Thoracic aorta (tissue), 2 donors: Measurements from ENCODE around the gene SPACA5. TPM values are rescaled to one million over a fixed set of nuclear protein-coding genes. Genes with fewer than 3 reads are reported as not detected.
"Not testable (repeated sequence)": the region's sequence is repeated elsewhere in the genome, so short reads cannot be mapped to it uniquely, and the experiment has no call there.

Experiments used
- ATAC-seq: fragments of 150-250 bp; one replicate; pipeline ENCODE4 v1.8.0; 2017; ENCODE audit warnings: low read depth; ENCODE audit not compliant: insufficient number of reproducible peaks, low FRiP score
- DNase-seq: peaks from one replicate; pipeline ENCODE4 v3.0.0-alpha.2; 2020; ENCODE audit warnings: low spot score
- H3K27ac ChIP-seq, 2 donors: fragments of 200-600 bp; sonication (generic); 1 replicate in 1 of 2; 2 replicates in 1 of 2; pipeline ENCODE4 v1.5.1; 2016; ENCODE audit warnings: mild to moderate bottlenecking in 2 of 2, moderate library complexity in 2 of 2
- H3K27me3 ChIP-seq: fragments of 200-600 bp; sonication (generic); replicated peaks from 2 replicates; pipeline ENCODE4 v1.6.0; 2016; ENCODE audit warnings: mild to moderate bottlenecking; ENCODE audit not compliant: insufficient read depth
- H3K36me3 ChIP-seq: fragments of 200-600 bp; sonication (generic); one replicate; pipeline ENCODE4 v1.5.1; 2016
- H3K4me1 ChIP-seq, 2 donors: fragments of 200-600 bp; sonication (generic); 1 replicate in 1 of 2; 2 replicates in 1 of 2; pipeline versions ENCODE4 v1.5.1 to v1.6.0; 2016; ENCODE audit warnings: low read depth in 2 of 2, mild to moderate bottlenecking in 1 of 2; ENCODE audit not compliant: control insufficient read depth in 1 of 2
- H3K4me3 ChIP-seq: fragments of 200-600 bp; sonication (generic); 2 replicates; pipeline ENCODE4 v1.5.1; 2016; ENCODE audit warnings: mild to moderate bottlenecking
- H3K9me3 ChIP-seq: fragments of 200-600 bp; sonication (generic); 2 replicates; pipeline ENCODE4 v1.5.1; 2016
- total RNA-seq, 2 donors: library from RNA; depleted of rRNA; stranded (reverse); fragments of >200 nt; gene quantifications; one replicate each; pipeline versions ENCODE4 v1.1.0 to v1.2.3, GENCODE V29; 2016
- TF ChIP-seq, protein P1 (sequence below): fragments of 200-600 bp; sonication (generic); IDR thresholded peaks from one replicate; pipeline ENCODE4 v1.5.1; 2019; ENCODE audit warnings: antibody characterized with exemption

SPACA5 gene
- not detected for total RNA-seq

DNA sequence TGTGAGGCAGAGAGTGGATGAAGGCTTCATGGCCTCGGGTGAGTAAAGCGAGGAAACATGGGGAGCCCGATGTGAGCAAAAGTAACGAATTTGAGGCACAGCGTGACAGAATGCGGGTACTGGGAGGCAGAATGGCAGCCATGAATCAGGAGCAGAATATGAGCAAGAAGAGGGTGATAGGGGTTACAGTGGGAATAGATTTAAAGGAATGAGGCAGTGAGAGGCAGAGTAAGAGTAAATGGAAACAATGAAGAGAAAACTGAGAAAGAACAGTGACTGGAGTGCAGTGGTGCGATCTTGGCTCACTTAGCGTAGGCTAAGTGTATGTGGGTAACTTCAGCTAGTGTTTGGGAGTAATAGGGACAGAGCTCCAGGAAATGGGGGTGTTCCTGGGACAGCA, at the start of gene SPACA5:
SPACA5 (plus strand) TSS at position 301 of the 400 bp plus-strand sequence. CDS start 815 bp downstream, outside the sequence.
- not testable (repeated sequence) for ATAC-seq, H3K4me1 ChIP-seq, H3K27ac ChIP-seq, H3K27me3 ChIP-seq, H3K4me3 ChIP-seq, H3K9me3 ChIP-seq, H3K36me3 ChIP-seq, DNase-seq

DNA sequence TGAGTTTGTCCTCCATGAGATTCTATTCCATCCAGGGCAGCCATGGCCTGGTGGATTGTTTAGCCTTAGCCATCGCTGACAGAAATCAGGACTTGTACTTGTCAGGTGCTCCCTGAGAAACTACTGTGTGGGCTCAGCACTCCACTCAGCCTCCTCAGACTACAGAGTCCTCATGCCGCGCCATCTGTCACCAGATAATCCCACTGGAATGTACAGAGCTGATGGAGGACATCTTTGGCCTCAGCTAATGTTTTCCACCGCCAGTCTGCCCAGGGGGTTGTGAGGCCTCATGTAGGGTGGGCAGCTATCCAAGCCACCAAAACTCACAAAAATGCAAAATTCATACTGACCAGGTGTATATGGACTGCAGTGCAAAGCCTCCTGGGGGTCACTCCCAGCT, 48.6 kb upstream of the SPACA5 start:
- not testable (repeated sequence) for H3K4me1 ChIP-seq, H3K27me3 ChIP-seq, H3K4me3 ChIP-seq, H3K9me3 ChIP-seq, H3K36me3 ChIP-seq, ATAC-seq, DNase-seq, H3K27ac ChIP-seq

- Histone ChIP-seq H3K36me3 (no peaks in the 10 kb centered on the region), H3K4me3 (no peak overlapping the region), H3K9me3 (no peaks in the 10 kb centered on the region), H3K27ac (no peak overlapping the region), H3K27me3 (no peaks in the 10 kb centered on the region), H3K4me1 (no peaks in the 10 kb centered on the region)
- DNase-seq: no peak
- no peak for ATAC-seq
- TF ChIP-seq, protein P1, sequence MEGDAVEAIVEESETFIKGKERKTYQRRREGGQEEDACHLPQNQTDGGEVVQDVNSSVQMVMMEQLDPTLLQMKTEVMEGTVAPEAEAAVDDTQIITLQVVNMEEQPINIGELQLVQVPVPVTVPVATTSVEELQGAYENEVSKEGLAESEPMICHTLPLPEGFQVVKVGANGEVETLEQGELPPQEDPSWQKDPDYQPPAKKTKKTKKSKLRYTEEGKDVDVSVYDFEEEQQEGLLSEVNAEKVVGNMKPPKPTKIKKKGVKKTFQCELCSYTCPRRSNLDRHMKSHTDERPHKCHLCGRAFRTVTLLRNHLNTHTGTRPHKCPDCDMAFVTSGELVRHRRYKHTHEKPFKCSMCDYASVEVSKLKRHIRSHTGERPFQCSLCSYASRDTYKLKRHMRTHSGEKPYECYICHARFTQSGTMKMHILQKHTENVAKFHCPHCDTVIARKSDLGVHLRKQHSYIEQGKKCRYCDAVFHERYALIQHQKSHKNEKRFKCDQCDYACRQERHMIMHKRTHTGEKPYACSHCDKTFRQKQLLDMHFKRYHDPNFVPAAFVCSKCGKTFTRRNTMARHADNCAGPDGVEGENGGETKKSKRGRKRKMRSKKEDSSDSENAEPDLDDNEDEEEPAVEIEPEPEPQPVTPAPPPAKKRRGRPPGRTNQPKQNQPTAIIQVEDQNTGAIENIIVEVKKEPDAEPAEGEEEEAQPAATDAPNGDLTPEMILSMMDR: no peak
Measured at GRCh38 chrX:47958761-47959342, 47.9 kb upstream of the SPACA5 start.

GRCh38 chrX:47960406-47960805, 46.4 kb upstream of the SPACA5 start:
- Histone ChIP-seq H3K27me3 (no peaks in the 10 kb centered on the region), H3K4me1 (no peaks in the 10 kb centered on the region), H3K27ac (no peak overlapping the region), H3K9me3 (no peaks in the 10 kb centered on the region), H3K36me3 (no peaks in the 10 kb centered on the region), H3K4me3 (no peak overlapping the region)
- TF ChIP-seq, protein P1: no peak
- ATAC-seq (no peak), DNase-seq (no peak)

GRCh38 chrX:47961830-47962229, 45.0 kb upstream of the SPACA5 start:
- not testable (repeated sequence) for H3K9me3 ChIP-seq, H3K36me3 ChIP-seq, DNase-seq, H3K4me1 ChIP-seq, H3K4me3 ChIP-seq, H3K27me3 ChIP-seq, H3K27ac ChIP-seq, ATAC-seq

DNA sequence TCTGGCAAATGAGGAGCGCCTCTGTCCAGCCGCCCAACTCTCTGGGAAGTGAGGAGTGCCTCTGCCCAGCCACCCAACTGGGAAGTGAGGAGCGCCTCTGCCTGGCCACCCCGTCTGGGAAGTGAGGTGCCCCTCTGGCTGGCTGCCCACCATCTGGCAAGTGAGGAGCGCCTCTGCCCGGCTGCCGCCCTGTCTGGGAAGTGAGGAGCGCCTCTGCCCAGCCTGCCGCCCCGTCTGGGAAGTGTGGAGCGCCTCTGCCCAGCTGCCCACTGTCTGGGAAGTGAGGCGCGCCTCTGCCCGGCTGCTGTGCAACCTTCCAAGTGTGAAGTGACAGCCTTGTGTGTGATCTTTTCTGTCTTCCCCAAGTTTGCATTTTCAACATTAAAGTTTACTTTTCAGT, 41.3 kb upstream of the SPACA5 start:
- ATAC-seq, H3K27ac ChIP-seq, DNase-seq, H3K4me1 ChIP-seq, H3K36me3 ChIP-seq, H3K27me3 ChIP-seq, H3K4me3 ChIP-seq, H3K9me3 ChIP-seq: not testable (repeated sequence)

DNA sequence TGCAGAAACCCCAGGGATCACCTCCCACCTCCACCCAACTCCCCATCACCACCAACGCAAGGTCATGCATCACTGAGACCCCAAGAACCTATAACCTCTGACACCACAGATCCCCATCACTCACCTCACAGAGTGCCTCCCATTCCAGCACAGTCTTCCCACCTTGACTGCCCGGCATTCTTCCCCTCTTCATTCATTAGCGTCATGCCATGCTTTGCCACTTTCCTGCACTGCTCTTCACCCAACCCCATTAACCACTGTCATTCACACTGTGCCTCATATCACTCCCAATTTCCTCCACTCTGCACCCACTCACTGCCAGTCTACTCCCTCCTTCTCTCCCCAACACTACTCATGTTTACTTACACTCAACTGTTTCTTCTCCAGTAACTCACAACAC, 33.6 kb upstream of the SPACA5 start:
- DNase-seq (no peak), ATAC-seq (no peak)
- peaks cover 26% of the 10 kb centered on the region for H3K9me3 ChIP-seq
- no peak overlapping the region for H3K27ac ChIP-seq
- H3K36me3 ChIP-seq: peaks cover under 1% of the 10 kb centered on the region
- TF ChIP-seq, protein P1: no peak
- H3K27me3 ChIP-seq: no peaks in the 10 kb centered on the region
- no peaks in the 10 kb centered on the region for H3K4me1 ChIP-seq
- H3K4me3 ChIP-seq: no peak overlapping the region
